ENCODE data around the gene CLMP. TPM values are rescaled to one million over a fixed set of nuclear protein-coding genes. Genes with fewer than 3 reads are reported as not detected.

The CLMP gene
- total RNA-seq, 1 donor from 2014 or later, result 2.3 TPM

DNA sequence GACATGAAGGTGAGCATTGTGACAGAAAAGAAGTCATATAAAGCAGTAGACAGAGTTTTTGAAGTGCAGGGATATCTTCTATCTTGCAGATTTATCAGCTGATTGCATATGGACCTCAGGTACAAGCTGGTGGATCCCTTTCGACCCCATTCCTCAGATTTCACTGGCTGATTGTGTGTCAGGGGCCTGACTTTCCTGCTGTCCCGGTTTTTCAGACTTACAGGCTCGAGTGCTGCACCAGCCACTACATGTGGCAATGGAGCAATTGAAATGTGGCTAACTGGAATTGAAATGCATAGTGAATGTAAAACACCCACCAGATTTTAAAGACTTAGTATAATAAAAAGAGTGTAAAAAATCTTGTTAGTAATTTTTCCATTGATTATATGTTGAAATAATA lies 50.3 kb downstream of the CLMP start:
- TF ChIP-seq, protein P1, sequence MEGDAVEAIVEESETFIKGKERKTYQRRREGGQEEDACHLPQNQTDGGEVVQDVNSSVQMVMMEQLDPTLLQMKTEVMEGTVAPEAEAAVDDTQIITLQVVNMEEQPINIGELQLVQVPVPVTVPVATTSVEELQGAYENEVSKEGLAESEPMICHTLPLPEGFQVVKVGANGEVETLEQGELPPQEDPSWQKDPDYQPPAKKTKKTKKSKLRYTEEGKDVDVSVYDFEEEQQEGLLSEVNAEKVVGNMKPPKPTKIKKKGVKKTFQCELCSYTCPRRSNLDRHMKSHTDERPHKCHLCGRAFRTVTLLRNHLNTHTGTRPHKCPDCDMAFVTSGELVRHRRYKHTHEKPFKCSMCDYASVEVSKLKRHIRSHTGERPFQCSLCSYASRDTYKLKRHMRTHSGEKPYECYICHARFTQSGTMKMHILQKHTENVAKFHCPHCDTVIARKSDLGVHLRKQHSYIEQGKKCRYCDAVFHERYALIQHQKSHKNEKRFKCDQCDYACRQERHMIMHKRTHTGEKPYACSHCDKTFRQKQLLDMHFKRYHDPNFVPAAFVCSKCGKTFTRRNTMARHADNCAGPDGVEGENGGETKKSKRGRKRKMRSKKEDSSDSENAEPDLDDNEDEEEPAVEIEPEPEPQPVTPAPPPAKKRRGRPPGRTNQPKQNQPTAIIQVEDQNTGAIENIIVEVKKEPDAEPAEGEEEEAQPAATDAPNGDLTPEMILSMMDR (IDR thresholded peaks at IDR 0.05; ENCODE audit: unreplicated experiment), result no peak
- H3K27ac Mint-ChIP-seq, result no peak overlapping the region
- no peaks in the 10 kb centered on the region for H3K4me1 Mint-ChIP-seq (ENCODE audit: low read depth)
- no peaks in the 10 kb centered on the region for H3K36me3 Mint-ChIP-seq (ENCODE audit: insufficient read depth)
- no peak for DNase-seq (ENCODE audit: low spot score, unreplicated experiment)
- H3K9me3 Mint-ChIP-seq (ENCODE audit: low read depth), result no peaks in the 10 kb centered on the region
- H3K4me3 Mint-ChIP-seq (ENCODE audit: low read depth), result no peak overlapping the region
- no peaks in the 10 kb centered on the region for H3K27me3 Mint-ChIP-seq

DNA sequence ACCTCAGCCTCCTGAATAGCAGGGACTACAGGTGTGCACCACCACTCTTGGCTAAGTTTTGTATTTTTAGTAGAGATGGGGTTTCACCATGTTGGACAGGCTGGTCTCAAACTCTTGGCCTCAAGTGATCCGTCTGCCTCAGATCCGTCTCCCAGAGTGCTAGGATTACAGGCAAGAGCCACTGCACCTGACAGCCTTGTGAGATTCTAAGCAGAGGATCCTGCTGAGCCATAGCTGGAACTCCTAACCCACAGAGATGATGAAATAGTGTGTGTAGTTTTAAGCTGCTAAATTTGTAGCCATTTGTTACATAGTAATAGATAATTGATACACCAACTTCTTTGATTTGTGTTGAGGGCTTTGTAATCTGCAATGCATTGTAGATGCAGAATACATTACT lies 51.1 kb downstream of the CLMP start:
- Mint-ChIP-seq H3K4me3 (ENCODE audit: low read depth) (no peak overlapping the region), H3K4me1 (ENCODE audit: low read depth) (no peaks in the 10 kb centered on the region), H3K36me3 (ENCODE audit: insufficient read depth) (no peaks in the 10 kb centered on the region), H3K27ac (no peak overlapping the region), H3K27me3 (no peaks in the 10 kb centered on the region), H3K9me3 (ENCODE audit: low read depth) (no peaks in the 10 kb centered on the region)
- no peak for DNase-seq (ENCODE audit: low spot score, unreplicated experiment)
- TF ChIP-seq, protein P1 (IDR thresholded peaks at IDR 0.05; ENCODE audit: unreplicated experiment), result no peak

DNA sequence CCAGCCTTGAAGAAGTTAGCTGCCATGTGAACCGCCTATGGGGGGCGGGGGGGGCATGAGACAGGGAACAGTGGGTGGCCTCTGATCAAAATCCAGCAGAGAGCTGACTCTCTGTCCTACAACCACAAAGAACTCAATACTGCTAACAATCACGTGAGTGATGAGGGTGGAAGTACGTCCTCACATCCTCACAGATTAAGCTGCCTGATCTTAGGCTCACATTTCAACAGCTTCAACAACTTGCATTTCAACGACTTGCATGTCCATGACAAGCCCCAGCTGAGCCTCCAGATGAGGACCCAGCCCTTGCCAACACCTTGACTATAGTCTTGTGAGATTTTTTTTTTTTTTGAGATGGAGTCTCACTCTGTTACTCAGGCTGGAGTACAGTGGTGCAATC lies 51.6 kb downstream of the CLMP start:
- no peaks in the 10 kb centered on the region for H3K4me1 Mint-ChIP-seq (ENCODE audit: low read depth)
- no peaks in the 10 kb centered on the region for H3K27me3 Mint-ChIP-seq
- no peaks in the 10 kb centered on the region for H3K9me3 Mint-ChIP-seq (ENCODE audit: low read depth)
- H3K27ac Mint-ChIP-seq, result no peak overlapping the region
- H3K36me3 Mint-ChIP-seq (ENCODE audit: insufficient read depth), result no peaks in the 10 kb centered on the region
- H3K4me3 Mint-ChIP-seq (ENCODE audit: low read depth), result no peak overlapping the region
- TF ChIP-seq, protein P1 (IDR thresholded peaks at IDR 0.05; ENCODE audit: unreplicated experiment), result no peak
- DNase-seq (ENCODE audit: low spot score, unreplicated experiment), result no peak

DNA sequence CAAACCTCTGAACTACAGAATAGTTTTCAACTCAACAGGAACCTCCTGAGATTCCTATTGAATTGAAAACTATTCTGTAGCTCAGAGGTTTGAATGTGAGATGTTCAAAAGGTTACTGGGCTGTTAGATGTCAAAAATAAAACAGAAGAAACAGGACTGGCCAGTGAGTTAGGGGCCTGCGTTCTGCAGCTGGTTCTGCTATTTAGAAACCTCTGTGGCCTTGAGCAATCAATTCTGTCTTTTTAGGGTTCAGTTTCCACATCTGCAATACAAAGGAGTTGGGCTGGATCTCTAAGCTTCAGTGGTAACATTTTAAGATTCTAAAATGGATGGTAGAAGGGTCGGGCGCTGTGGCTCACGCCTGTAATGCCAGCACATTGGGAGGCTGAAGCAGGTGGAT lies 55.8 kb downstream of the CLMP start:
- no peaks in the 10 kb centered on the region for H3K36me3 Mint-ChIP-seq (ENCODE audit: insufficient read depth)
- H3K9me3 Mint-ChIP-seq (ENCODE audit: low read depth), result no peaks in the 10 kb centered on the region
- H3K4me1 Mint-ChIP-seq (ENCODE audit: low read depth), result no peaks in the 10 kb centered on the region

DNA sequence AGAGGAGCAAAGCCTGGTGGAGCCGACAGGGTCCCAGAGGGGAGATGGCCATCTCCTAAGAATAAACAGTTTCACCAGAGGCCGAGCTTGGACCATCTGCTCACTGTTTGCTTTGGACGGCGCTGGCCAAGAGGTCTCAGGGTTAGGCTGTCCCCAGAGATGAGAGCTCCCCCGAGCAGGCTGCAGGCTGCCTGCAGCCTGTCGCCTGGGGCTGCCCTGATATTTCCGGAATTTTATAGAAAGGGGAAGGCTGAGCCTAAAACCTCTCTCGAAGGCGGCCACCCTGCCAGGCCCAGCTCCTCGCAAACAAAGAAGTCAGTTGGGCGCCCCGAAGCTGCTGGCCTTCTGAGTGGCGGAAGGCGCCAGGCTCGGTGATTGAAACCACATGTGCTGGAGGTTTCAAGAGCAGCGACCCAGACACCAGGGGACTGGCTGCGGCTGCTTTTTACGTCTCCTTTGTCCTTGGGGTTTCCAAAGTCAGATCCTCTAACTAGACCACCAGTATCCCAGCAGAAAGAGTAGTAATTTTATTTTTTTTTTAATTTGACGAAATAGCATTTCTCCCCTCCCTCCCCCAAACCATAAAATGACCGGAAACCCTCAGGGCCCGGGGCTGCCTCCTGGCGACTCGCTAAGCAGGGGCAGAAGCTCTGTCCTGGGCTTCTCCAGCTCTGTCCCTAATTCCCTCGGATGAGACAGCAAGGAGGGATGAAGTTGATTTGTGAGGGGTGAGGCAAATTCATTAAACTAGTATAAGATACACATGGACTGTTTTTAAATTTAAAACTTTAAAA lies 57.4 kb downstream of the CLMP start:
- Mint-ChIP-seq H3K27me3 (no peaks in the 10 kb centered on the region), H3K36me3 (ENCODE audit: insufficient read depth) (no peaks in the 10 kb centered on the region), H3K4me3 (ENCODE audit: low read depth) (no peak overlapping the region), H3K27ac (peak overlapping the region; percentile 87), H3K4me1 (ENCODE audit: low read depth) (no peaks in the 10 kb centered on the region), H3K9me3 (ENCODE audit: low read depth) (no peaks in the 10 kb centered on the region)
- DNase-seq (ENCODE audit: low spot score, unreplicated experiment), result no peak
- TF ChIP-seq, protein P1 (IDR thresholded peaks at IDR 0.05; ENCODE audit: unreplicated experiment), result no peak

More for the DNA sequence above, 55.8 kb downstream of the CLMP start:
- Mint-ChIP-seq H3K27me3 (no peaks in the 10 kb centered on the region), H3K4me3 (ENCODE audit: low read depth) (no peak overlapping the region), H3K27ac (no peak overlapping the region)
- TF ChIP-seq, protein P1 (IDR thresholded peaks at IDR 0.05; ENCODE audit: unreplicated experiment), result no peak
- DNase-seq (ENCODE audit: low spot score, unreplicated experiment), result no peak
